Vagina (tissue), 2 donors: ENCODE results near the gene FAAP24.

ENCODE experiments used
- CTCF ChIP-seq, 3 experiments: fragments of 450-650 bp in 2 of 3; fragments of 200-600 bp in 1 of 3; sonication (generic) in 1 of 3; IDR thresholded peaks; one replicate each; pipeline ENCODE4 v1.5.1; 2017 to 2019; ENCODE audit warnings: antibody characterized with exemption in 3 of 3, mild to moderate bottlenecking in 2 of 3, moderate library complexity in 2 of 3
- POLR2A ChIP-seq, 2 donors: fragments of 450-650 bp; IDR thresholded peaks; one replicate each; pipeline ENCODE4 v1.6.1; 2017; ENCODE audit warnings: antibody characterized with exemption in 2 of 2, mild to moderate bottlenecking in 2 of 2, moderate library complexity in 2 of 2

- TF ChIP-seq POLR2A (IDR thresholded peaks at IDR 0.05) = no peak
- no peak for TF ChIP-seq CTCF (IDR thresholded peaks at IDR 0.05)
These were observed 938 bp upstream of the FAAP24 start for GRCh38 chr19:32971012-32971595.
